GM12892 (cell line): ENCODE data around the gene PRDX5.

Experiments used
- DNase-seq: peaks from one replicate; pipeline ENCODE4 v3.0.0; 2011; ENCODE audit not compliant: insufficient read length
- FAIRE-seq: peaks from 2 replicates; lab custom pipeline; 2011; peaks lifted over from hg19 to GRCh38; lab: Jason Lieb, UNC
- POLR2A ChIP-seq: IDR thresholded peaks from 2 replicates; pipeline ENCODE4 v1.6.1; 2011; ENCODE audit warnings: low read depth, low read length, control low read depth
- POLR2AphosphoS5 ChIP-seq: IDR thresholded peaks from 2 replicates; pipeline ENCODE4 v1.6.1; 2011; ENCODE audit warnings: low read depth, low read length, control low read depth
- TAF1 ChIP-seq: IDR thresholded peaks from 2 replicates; pipeline ENCODE4 v1.6.1; 2011; ENCODE audit warnings: low read depth, mild to moderate bottlenecking, control low read depth, low read length, borderline replicate concordance

PRDX5 gene

GRCh38 chr11:64347193-64347867 is 29.4 kb downstream of the PRDX5 start:
- DNase-seq (no peak), FAIRE-seq (peak; percentile 24)
- TF ChIP-seq TAF1: no peak
- TF ChIP-seq POLR2A: no peak

GRCh38 chr11:64348383-64349024 is 30.6 kb downstream of the PRDX5 start:
- DNase-seq (no peak), FAIRE-seq (no peak)
- TF ChIP-seq POLR2A: no peak

- FAIRE-seq (no peak), DNase-seq (no peak)
- TF ChIP-seq POLR2A (no peak), POLR2AphosphoS5 (no peak), TAF1 (no peak)
These were observed 31.1 kb downstream of the PRDX5 start for GRCh38 chr11:64349025-64349387.

- no peak for TF ChIP-seq TAF1
- TF ChIP-seq POLR2AphosphoS5: no peak
- TF ChIP-seq POLR2A: no peak
- DNase-seq (no peak), FAIRE-seq (no peak)
These were observed 31.5 kb downstream of the PRDX5 start for GRCh38 chr11:64349404-64349803.

- DNase-seq: no peak
- FAIRE-seq: no peak
- TF ChIP-seq POLR2A (no peak), TAF1 (no peak), POLR2AphosphoS5 (no peak)
These were observed 33.3 kb downstream of the PRDX5 start for GRCh38 chr11:64351136-64351631.

- DNase-seq (no peak), FAIRE-seq (no peak)
- no peak for TF ChIP-seq POLR2AphosphoS5
- no peak for TF ChIP-seq POLR2A
- TF ChIP-seq TAF1: no peak
These were observed 34.4 kb downstream of the PRDX5 start for GRCh38 chr11:64352099-64352994.

GRCh38 chr11:64352995-64353714 is 35.2 kb downstream of the PRDX5 start:
- no peak for FAIRE-seq
- TF ChIP-seq POLR2A (no peak; the same call in 1 of the 2 replicates), POLR2AphosphoS5 (no peak), TAF1 (no peak)
- DNase-seq: no peak

- DNase-seq (no peak), FAIRE-seq (no peak)
- no peak for TF ChIP-seq TAF1
- no peak for TF ChIP-seq POLR2A
- TF ChIP-seq POLR2AphosphoS5: no peak
These were observed 36.0 kb downstream of the PRDX5 start for GRCh38 chr11:64353715-64354506.

- peak; percentile 77 for FAIRE-seq
These were observed 37.4 kb downstream of the PRDX5 start for GRCh38 chr11:64355078-64355940.

More at GRCh38 chr11:64355078-64355940, 37.4 kb downstream of the PRDX5 start:
- TF ChIP-seq POLR2A: no peak
- TF ChIP-seq POLR2AphosphoS5: no peak
- no peak for TF ChIP-seq TAF1
- peak; percentile 72 for DNase-seq
